Gastrocnemius medialis (tissue), 4 donors: ENCODE measurements around the gene ST6GALNAC2. TPM values are rescaled to one million over a fixed set of nuclear protein-coding genes. Genes with fewer than 3 reads are reported as not detected.

Source experiments
- ATAC-seq, 2 donors: fragments of 150-250 bp; one replicate each; pipeline ENCODE4 v1.9.1; 2016
- DNase-seq, 2 donors: peaks; one replicate each; pipeline ENCODE4 v3.0.0-alpha.2; 2019
- H3K27ac ChIP-seq, 4 donors: fragments of 200-600 bp; sonication (generic); 1 replicate in 1 of 4; 2 replicates in 3 of 4; pipeline ENCODE4 v1.5.1; 2016 to 2018; ENCODE audit warnings: mild to moderate bottlenecking in 2 of 4, moderate library complexity in 1 of 4
- H3K27me3 ChIP-seq, 3 donors: fragments of 200-600 bp; sonication (generic) in 2 of 3; 1 replicate in 1 of 3; 2 replicates in 2 of 3; pipeline versions ENCODE4 v1.5.1 to v1.6.0; 2016 to 2019; ENCODE audit warnings: mild to moderate bottlenecking in 1 of 3, moderate library complexity in 1 of 3
- H3K36me3 ChIP-seq, 2 donors: fragments of 200-600 bp; sonication (generic) in 1 of 2; one replicate each; pipeline ENCODE4 v1.5.1; 2017 to 2018
- H3K4me1 ChIP-seq, 2 donors: fragments of 200-600 bp; sonication (generic) in 1 of 2; one replicate each; pipeline ENCODE4 v1.5.1; 2016 to 2017; ENCODE audit warnings: mild to moderate bottlenecking in 2 of 2
- H3K4me3 ChIP-seq, 4 donors: fragments of 200-600 bp; sonication (generic) in 3 of 4; 1 replicate in 1 of 4; 2 replicates in 3 of 4; pipeline ENCODE4 v1.5.1; 2016 to 2019; ENCODE audit warnings: mild to moderate bottlenecking in 2 of 4
- H3K9me3 ChIP-seq, 3 donors: fragments of 200-600 bp; sonication (generic) in 2 of 3; 1 replicate in 1 of 3; 2 replicates in 2 of 3; pipeline ENCODE4 v1.5.1; 2016 to 2019
- POLR2A ChIP-seq, 2 donors: fragments of 450-650 bp; IDR thresholded peaks; one replicate each; pipeline ENCODE4 v1.6.1; 2017; ENCODE audit warnings: antibody characterized with exemption in 2 of 2, mild to moderate bottlenecking in 2 of 2, moderate library complexity in 2 of 2
- in situ Hi-C, 4 donors: fragments of 200-750 bp; cut with MboI; loops; one replicate each; pipeline versions ENCODE4 v1.15.0 to v1.8.0; 2017; ENCODE audit warnings: low sequenced_read_pairs in 4 of 4
- intact Hi-C: fragments of 100-400 bp; cut with DNase I; formaldehyde crosslinking; loops from one replicate; pipeline ENCODE4 v1.15.1; 2023; ENCODE audit warnings: low total_unique reads
- total RNA-seq, 4 donors: library from RNA; depleted of rRNA; stranded (reverse); fragments of >200 nt; gene quantifications; one replicate each; pipeline versions ENCODE4 v1.1.0 to v1.2.3, GENCODE V29; 2016
- TF ChIP-seq, protein P1 (sequence below), 5 experiments: fragments of 450-650 bp in 3 of 5; fragments of 200-600 bp in 2 of 5; sonication (generic) in 2 of 5; IDR thresholded peaks in 4 of 5; conservative IDR thresholded peaks in 1 of 5; 1 replicate in 4 of 5; 2 replicates in 1 of 5; pipeline ENCODE4 v1.5.1; 2016 to 2019; ENCODE audit warnings: antibody characterized with exemption in 5 of 5, mild to moderate bottlenecking in 3 of 5, moderate library complexity in 3 of 5

Gene ST6GALNAC2
- total RNA-seq, 4 donors from 2014 or later = 13.6 to 31.1 (median 27.4) TPM

- DNase-seq = no peak
- TF ChIP-seq, protein P1, sequence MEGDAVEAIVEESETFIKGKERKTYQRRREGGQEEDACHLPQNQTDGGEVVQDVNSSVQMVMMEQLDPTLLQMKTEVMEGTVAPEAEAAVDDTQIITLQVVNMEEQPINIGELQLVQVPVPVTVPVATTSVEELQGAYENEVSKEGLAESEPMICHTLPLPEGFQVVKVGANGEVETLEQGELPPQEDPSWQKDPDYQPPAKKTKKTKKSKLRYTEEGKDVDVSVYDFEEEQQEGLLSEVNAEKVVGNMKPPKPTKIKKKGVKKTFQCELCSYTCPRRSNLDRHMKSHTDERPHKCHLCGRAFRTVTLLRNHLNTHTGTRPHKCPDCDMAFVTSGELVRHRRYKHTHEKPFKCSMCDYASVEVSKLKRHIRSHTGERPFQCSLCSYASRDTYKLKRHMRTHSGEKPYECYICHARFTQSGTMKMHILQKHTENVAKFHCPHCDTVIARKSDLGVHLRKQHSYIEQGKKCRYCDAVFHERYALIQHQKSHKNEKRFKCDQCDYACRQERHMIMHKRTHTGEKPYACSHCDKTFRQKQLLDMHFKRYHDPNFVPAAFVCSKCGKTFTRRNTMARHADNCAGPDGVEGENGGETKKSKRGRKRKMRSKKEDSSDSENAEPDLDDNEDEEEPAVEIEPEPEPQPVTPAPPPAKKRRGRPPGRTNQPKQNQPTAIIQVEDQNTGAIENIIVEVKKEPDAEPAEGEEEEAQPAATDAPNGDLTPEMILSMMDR (IDR thresholded peaks at IDR 0.05 in 4 of 5, conservative IDR thresholded peaks at IDR 0.05 in 1 of 5) = no peak
- TF ChIP-seq POLR2A (IDR thresholded peaks at IDR 0.05) = no peak
- ATAC-seq = no peak
- H3K27me3 ChIP-seq = no peaks in the 10 kb centered on the region
- no peak overlapping the region for H3K27ac ChIP-seq
- H3K4me3 ChIP-seq = no peak overlapping the region
- intact Hi-C loops = no loop called here
- H3K4me1 ChIP-seq = peaks cover 5 to 10% of the 10 kb centered on the region in 2 donors
- no peaks in the 10 kb centered on the region for H3K9me3 ChIP-seq
- H3K36me3 ChIP-seq = no peaks in the 10 kb centered on the region
- in situ Hi-C loops = no loop called here
Observed at GRCh38 chr17:76575570-76575969, 10.1 kb downstream of the ST6GALNAC2 start.

DNA sequence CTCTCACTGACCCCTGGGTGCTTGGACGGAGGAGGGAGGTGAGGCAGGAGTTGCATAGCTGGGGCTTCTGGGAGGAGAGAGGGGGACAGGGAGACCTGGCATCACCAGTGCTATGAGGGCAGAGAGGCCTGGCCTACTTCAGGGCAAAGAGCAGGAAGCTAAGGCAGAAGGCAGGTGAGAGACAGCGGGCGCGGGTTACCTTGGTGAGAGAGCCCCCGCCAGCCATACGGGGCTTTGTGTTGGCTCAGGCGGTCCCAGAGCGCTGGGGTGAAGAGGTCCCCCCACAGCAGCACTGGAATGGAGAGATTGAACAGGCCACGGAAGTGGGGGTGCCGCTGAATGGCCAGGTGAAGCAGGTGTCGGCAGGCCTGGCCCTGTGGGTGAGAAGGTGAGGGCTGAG lies 11.5 kb downstream of the ST6GALNAC2 start:
- in situ Hi-C loops = loop anchor here in 1 of 4 donors (25.0 kb wide), 1 partner anchor 138 kb away; the partner anchor contains the start of gene MXRA7
- no peak for TF ChIP-seq POLR2A (IDR thresholded peaks at IDR 0.05)
- TF ChIP-seq, protein P1 (IDR thresholded peaks at IDR 0.05 in 4 of 5, conservative IDR thresholded peaks at IDR 0.05 in 1 of 5) = no peak
- Histone ChIP-seq H3K27ac (no peak overlapping the region), H3K27me3 (no peaks in the 10 kb centered on the region), H3K9me3 (no peaks in the 10 kb centered on the region), H3K4me3 (no peak overlapping the region), H3K4me1 (peaks cover 13% of the 10 kb centered on the region in 2 donors), H3K36me3 (no peaks in the 10 kb centered on the region)
- no peak for ATAC-seq
- no peak for DNase-seq
- intact Hi-C loops = no loop called here

DNA sequence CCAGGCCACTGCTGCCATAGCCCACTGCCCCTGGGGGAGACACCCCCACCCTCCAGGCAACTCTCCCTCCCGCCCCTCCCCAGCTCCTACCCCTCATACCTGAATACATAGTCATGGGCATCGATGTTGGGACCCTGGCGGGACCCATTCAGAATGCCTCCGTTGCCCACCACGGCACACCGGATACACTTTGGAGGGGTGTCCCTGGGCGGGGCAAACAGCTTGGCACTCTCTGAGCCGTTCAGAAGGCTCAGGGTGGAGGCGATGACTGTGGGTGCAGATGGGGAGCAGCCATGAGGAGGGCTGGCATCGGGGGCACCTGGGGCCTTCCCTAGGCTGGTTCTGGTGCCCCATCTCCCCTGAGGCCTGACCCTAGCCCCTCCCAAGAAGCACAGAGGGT lies 12.6 kb downstream of the ST6GALNAC2 start:
- intact Hi-C loops (no loop called here), in situ Hi-C loops (loop anchor here in 1 of 4 donors (25.0 kb wide), 1 partner anchor 139 kb away; the partner anchor contains the start of gene MXRA7)
- TF ChIP-seq, protein P1 (IDR thresholded peaks at IDR 0.05 in 4 of 5, conservative IDR thresholded peaks at IDR 0.05 in 1 of 5) = no peak
- no peak for TF ChIP-seq POLR2A (IDR thresholded peaks at IDR 0.05)

GRCh38 chr17:76572201-76572910 lies 13.3 kb downstream of the ST6GALNAC2 start:
- Histone ChIP-seq H3K9me3 (no peaks in the 10 kb centered on the region), H3K36me3 (no peaks in the 10 kb centered on the region), H3K27me3 (no peaks in the 10 kb centered on the region), H3K27ac (no peak overlapping the region), H3K4me1 (peaks cover 16 to 20% of the 10 kb centered on the region in 2 donors), H3K4me3 (no peak overlapping the region)
- DNase-seq (no peak), ATAC-seq (no peak)
- TF ChIP-seq, protein P1 (IDR thresholded peaks at IDR 0.05 in 4 of 5, conservative IDR thresholded peaks at IDR 0.05 in 1 of 5) = no peak
- no peak for TF ChIP-seq POLR2A (IDR thresholded peaks at IDR 0.05)
- in situ Hi-C loops = loop anchor here in 1 of 4 donors (25.0 kb wide), 1 partner anchor 140 kb away; the partner anchor contains the start of gene MXRA7
- intact Hi-C loops = no loop called here

More for the DNA sequence above, 12.6 kb downstream of the ST6GALNAC2 start:
- ATAC-seq (no peak), DNase-seq (no peak)
- H3K27ac ChIP-seq = no peak overlapping the region
- no peaks in the 10 kb centered on the region for H3K36me3 ChIP-seq
- peaks cover 13% of the 10 kb centered on the region in 2 donors for H3K4me1 ChIP-seq
- H3K9me3 ChIP-seq = no peaks in the 10 kb centered on the region
- H3K27me3 ChIP-seq = no peaks in the 10 kb centered on the region
- H3K4me3 ChIP-seq = no peak overlapping the region
